Inflammatory macrophage treated with lipopolysaccharide for 1 hour (primary cell): Measurements from ENCODE around the gene DHRS1.

ENCODE experiments used
- DNase-seq, 2 donors: peaks; one replicate each; pipeline ENCODE4 v3.0.0-alpha.2; 2020 to 2022

Gene DHRS1

DNA sequence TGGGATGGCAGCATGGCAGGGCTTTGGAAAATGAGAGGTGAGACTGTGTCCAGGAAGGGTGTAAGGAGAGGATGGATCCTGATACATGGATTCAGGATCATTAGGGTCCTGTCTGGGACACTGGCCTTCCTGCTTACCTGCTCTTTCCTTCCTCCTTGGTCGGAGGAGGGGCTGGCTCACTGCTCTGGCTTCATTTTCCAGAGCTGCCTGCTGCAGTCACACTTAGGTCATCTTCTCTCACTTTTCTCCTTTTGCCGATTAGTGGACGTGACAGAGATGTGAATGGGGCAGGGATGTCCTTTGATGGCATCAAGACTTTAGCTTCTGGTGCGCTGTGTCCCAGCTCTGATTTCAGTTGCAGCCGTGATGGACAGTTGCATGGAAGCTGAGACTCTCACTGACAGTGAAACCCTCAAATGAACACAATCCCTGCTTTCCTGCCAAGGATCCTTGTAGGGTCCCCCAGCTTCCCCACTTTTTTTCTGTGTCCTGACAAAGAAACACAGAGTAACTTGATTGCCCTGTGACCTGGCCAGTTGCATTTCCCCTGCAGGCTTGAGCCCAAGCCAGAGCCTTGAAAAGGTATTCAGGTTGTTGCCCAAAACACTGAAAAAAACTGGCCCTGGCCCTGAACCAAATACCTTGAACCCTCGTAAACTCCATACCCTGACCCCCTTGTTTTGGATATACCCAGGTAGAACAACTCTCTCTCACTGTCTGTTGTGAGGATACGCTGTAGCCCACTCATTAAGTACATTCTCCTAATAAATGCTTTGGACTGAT lies 9.0 kb upstream of the DHRS1 start:
- DNase-seq: no peak

DNA sequence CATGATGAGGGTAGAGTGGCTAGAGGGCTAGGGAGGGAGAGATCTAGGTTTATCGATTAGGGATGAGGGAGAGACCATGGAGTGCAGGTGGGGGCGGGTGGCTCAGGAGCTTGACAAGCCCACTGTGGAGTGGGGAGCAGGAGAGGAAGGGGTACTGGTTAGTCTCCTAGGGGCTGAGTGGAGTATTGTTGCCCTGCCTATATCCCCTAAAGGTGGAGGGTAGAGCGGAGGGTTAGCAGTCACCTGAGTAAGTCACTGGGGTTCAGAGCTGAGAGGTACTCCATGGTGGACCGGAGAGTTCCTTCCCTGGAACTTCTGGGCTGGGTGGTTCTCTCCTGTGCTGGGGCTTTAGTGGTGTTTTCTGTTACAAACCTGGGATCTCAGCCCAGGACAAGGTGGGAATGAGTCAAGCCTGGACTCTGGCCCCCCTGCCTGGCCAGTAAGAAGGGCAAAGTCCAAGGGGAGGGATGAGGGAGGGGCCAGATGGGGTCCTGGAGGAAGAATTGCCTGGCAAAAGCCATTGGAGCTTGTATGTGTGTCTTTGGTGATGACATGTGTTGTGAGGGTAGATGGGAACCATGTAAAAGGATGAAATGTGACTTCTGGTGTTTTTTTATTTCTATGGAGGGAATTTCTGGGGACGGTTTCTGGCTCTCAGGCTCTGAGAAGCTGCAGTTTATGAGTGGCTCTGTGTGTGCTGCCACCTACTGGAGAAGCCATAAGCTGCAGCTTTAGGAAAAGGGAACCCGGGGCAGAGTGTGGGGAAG lies 8.2 kb upstream of the DHRS1 start, which contains the start of gene CIDEB:
TSS of gene CIDEB (minus strand) at position 403 of the 767 bp plus-strand sequence. CDS start at position 284, 119 bp downstream.
- peak; percentile 82 to 95 for DNase-seq

DNA sequence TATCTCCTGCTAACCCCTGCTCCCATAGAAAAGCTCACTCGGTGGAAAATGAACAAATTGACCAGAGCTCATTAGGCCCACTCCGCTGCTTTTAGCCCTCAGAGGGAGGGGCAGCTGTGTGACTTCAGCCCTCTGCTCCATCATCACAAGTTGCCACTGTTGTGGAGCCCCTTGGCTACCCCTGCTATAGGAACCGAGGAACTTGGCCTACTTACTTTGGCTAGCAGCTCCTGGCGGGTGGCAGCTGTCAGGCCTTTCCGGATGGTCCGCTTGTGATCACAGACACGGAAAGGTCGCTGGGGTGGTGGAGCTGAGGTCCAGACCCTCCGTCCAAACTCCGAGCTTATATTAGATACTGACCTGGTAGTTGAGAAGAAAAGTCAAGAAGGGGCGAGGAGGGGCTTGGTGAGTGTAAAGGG lies 7.6 kb upstream of the DHRS1 start:
- no peak for DNase-seq

DNA sequence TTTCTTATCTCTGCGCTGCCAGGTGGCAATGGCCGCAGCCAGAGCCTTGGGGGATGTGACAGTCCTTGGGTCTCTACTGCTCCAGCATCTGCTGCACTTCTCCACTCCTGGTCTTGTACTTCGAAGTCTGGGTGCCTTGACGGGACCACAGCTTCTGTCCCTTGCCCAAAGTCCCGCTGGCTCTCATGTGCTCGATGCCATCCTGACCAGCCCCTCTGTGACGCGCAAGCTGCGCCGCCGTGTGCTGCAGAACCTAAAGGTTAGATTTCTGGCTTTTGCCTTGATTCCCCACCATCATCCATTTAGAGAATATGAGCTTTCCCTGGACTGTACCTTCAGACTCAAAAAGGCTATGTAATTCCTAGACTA lies 4.4 kb upstream of the DHRS1 start:
- DNase-seq: no peak

GRCh38 chr14:24300326-24300980 lies 873 bp upstream of the DHRS1 start:
- no peak for DNase-seq

DNA sequence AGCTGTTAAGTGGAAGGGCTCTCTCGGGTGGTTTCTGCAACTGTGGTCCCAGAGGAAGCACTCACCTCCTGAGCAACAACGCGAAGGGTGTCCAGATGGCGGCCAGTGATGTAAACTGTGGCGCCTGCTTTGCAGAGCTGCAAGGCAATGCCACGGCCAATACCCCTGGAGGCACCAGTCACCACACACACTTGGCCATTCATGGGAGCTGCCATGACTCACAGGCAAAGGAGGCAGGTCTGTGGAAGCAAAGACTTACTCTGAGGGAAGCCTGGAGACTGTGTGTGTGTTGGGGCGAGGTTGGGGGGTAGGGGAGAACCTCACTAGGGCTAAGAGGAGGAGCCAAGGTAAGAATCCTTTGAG lies 707 bp downstream of the DHRS1 start:
- no peak for DNase-seq

DNA sequence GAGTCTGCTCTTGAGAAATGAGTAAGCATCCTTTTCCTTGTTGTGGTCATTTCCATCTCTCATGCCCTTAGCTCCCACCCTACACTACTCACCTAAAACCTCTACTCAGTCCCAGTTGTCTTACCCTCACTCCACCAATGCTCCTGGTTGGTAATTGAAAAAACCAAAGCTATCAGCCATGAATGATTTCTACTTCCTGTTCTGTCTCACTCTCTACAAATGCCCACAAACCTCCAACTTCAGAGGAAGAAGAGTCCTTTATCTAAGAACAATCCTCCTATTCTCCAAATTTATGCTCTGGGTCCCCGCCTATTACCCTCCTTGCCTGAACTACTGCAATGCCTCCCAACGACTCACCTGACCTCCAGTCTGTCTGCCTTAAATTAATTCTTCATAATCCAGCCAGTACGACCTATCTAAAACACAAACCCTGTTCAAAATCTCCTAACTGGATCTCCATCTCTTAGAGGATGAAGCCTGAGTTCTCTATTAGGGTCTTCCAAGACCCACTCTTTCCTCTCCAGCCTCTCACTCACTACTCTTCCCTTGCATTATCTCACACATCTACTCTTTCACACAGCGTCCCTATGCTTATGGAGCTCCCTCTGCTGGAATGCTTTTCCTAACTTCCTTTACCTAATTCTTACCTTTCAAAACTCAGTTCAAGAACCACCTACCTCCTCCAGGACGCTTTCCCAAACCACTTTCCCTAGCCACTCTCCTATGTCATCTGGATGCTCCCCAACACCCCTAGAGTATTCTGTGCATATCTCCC lies 2.2 kb downstream of the DHRS1 start:
- no peak for DNase-seq

DNA sequence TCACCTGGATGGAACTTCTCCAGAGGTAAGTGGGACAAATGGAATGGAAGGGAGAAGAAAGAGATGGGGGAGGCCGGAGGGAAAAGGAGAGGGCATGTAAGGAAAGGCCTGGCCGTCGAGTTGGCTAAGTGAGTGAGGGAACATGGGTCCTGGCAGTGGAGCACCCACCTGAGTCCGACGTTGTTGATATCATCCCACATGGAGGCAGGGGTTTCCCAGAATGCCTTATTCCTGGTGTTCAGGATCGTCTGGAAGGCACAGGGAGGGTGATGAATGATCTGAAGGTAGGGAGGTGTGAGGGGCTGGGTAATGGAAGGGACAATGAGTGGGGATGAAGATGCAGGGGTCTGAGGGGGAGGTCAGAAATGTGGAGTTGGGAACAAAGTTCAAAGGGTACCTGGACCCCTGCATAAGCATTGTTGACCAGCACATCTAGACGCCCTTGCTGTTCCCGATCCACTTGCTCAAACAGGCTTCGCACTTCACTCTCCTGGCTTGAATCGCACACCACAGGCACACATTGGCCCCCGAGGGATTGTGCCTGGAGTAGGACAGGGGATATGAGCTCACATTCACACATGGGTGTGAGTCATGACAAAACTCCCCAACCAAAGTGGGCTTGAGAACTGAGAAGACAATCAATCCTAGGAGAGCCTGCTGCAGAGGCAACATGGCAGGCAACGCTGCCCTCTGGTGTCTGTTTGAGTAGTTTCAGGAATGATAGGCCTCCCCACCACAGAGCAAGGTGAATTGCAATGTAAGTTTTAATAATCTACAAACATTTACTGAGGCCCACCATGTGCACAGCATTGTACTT lies 3.0 kb downstream of the DHRS1 start:
- peak; percentile 86 to 89 for DNase-seq

DNA sequence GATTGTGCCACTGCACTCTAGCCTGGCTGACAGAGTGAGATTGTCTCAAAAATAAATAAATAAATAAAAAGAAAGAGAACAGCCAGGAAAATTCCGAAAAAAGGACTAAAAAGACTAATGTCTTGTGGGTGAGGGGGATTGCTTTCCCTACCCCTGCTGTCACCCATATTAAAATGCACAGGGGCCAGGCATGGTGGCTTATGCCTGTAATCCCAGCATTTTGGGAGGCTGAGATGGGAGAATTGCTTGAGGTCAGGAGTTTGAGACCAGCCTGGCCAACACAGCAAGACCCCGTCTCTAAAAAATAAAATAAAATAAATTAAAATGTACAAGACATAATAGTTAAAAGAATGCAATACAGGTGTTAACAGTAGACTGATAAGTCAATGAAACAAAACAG lies 6.1 kb downstream of the DHRS1 start:
- no peak for DNase-seq

DNA sequence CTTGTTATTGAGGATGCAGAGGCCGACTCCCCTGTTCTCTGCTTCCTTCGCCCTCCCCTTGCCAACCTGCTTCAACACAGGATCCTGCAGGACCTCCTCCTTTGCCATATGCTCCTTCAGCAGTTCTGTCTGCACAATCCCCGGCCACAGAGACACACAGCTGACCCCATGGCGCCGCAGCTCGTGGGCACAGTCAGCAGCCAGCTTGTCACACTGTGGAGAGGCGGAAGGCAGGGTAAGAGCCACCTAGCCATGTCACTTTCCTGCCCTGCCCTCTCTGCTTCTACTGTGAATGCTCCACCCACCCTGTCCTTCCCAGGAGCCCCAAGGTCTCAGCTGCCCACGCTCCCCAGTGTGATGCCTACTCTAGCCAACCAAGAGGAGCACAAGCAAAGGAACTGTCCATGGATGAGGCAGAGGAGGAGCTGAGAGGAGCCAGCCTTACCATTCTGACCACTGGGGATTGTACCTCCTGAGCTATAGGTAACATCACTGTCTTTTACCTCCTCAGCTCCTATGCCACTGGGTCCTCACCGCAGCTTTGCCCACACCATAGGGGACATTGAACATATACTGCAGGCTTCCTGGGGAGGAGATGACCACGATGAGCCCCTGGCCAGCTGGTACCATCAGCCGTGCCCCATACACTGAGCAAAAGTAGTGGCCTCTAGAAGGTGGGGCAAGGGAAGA lies 7.3 kb downstream of the DHRS1 start:
- no peak for DNase-seq

GRCh38 chr14:24291446-24292117 lies 8.0 kb downstream of the DHRS1 start:
- DNase-seq: no peak

DNA sequence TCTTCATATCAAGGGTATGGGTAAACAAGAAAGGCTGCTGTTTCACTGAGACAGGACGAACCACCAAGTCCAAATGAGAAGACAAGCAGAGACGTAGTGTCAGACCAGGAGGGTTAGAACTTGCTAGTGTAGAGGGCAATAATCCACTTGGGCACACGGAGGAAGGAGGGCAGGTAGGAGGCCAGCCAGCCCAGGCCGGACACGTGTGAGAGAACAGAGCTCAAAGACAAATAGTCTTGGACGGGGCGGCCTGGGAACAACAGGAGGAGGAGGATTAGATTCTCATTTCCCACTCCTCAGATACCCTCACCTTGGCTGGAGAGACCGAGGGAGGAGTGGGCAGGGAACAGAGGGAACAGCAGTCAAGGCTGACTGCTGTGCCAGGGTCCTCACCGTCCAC lies 8.8 kb downstream of the DHRS1 start:
- no peak for DNase-seq

GRCh38 chr14:24289649-24290280 lies 9.8 kb downstream of the DHRS1 start:
- no peak for DNase-seq

- no peak for DNase-seq
Measured at GRCh38 chr14:24286996-24287395, 12.6 kb downstream of the DHRS1 start.

DNA sequence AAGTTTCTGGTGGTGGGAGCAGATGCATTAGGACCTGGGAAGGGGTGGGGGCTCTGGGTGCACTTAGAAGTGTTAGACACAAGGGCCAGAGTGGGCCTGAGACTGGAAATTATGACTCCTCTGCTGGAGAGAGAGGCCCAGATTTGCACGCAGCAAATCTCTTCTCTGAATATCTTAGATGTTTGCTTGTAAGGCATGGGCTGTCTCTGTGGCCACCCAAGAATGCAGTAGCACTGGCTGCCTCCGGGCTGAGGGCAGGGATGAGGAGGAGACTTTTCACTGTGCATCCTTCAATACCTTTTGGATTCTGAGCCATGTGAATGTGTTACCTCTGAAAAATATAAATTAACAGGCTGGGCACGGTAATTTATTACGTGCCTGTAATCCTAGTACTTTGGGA lies 14.2 kb downstream of the DHRS1 start:
- DNase-seq: no peak

- no peak for DNase-seq
Measured at GRCh38 chr14:24284501-24285035, 15.0 kb downstream of the DHRS1 start.

GRCh38 chr14:24283796-24284460 lies 15.7 kb downstream of the DHRS1 start:
- no peak for DNase-seq

- DNase-seq: peak in 1 of 2 donors; percentile 29
Measured at GRCh38 chr14:24282736-24283135, 16.8 kb downstream of the DHRS1 start.

DNA sequence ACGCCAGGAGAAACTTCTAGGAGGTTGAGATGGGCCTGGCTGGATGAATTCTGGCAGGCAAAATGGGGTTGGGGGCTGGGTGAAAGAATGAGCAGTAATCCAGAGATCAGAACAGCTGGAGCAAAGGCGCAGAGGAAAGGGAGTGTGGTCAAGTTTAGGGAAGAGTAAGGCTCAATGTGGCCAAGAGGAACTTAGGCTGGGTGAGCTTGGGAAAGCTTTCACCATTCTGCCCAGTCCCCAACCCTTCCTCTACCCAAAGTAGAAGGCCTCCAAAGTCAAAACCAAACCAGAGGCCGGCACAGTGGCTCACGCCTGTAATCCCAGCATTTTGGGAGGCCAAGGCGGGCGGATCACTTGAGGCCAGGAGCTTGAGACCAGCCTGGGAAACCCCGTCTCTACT lies 17.9 kb downstream of the DHRS1 start:
- DNase-seq: peak; percentile 36 to 47
